Esophagus muscularis mucosa (tissue), 4 donors: Measurements from ENCODE around the gene ARAP3. TPM values are rescaled to one million over a fixed set of nuclear protein-coding genes. Genes with fewer than 3 reads are reported as not detected.

Experiments
- DNase-seq: peaks from one replicate; pipeline ENCODE4 v3.0.0-alpha.2; 2017; ENCODE audit errors: extremely low spot score
- H3K27ac ChIP-seq, 4 donors: fragments of 200-600 bp; sonication (generic); replicated peaks in 1 of 4; 1 replicate in 3 of 4; 2 replicates in 1 of 4; pipeline ENCODE4 v1.5.1; 2016 to 2019; ENCODE audit warnings: mild to moderate bottlenecking in 1 of 4
- H3K27me3 ChIP-seq, 4 donors: fragments of 200-600 bp; sonication (generic); one replicate each; pipeline versions ENCODE4 v1.5.1 to v1.6.0; 2016 to 2019
- H3K36me3 ChIP-seq, 4 donors: fragments of 200-600 bp; sonication (generic); one replicate each; pipeline ENCODE4 v1.5.1; 2016 to 2019
- H3K4me1 ChIP-seq, 4 donors: fragments of 200-600 bp; sonication (generic); one replicate each; pipeline ENCODE4 v1.5.1; 2016 to 2019
- H3K4me3 ChIP-seq, 4 donors: fragments of 200-600 bp; sonication (generic); 1 replicate in 2 of 4; 2 replicates in 2 of 4; pipeline ENCODE4 v1.5.1; 2016 to 2019; ENCODE audit warnings: mild to moderate bottlenecking in 4 of 4, moderate library complexity in 1 of 4
- H3K9me3 ChIP-seq, 4 donors: fragments of 200-600 bp; sonication (generic); 1 replicate in 3 of 4; 2 replicates in 1 of 4; pipeline ENCODE4 v1.5.1; 2016 to 2019
- CTCF ChIP-seq, 3 experiments: fragments of 200-600 bp in 2 of 3; fragments of 450-650 bp in 1 of 3; sonication (generic) in 2 of 3; IDR thresholded peaks; one replicate each; pipeline ENCODE4 v1.5.1; 2017 to 2019; ENCODE audit warnings: antibody characterized with exemption in 3 of 3, mild to moderate bottlenecking in 2 of 3, moderate library complexity in 1 of 3
- EP300 ChIP-seq: sonication (generic); formaldehyde crosslinking; IDR thresholded peaks from one replicate; pipeline ENCODE4 v1.6.1; 2017; ENCODE audit warnings: antibody characterized with exemption
- POLR2A ChIP-seq: fragments of 450-650 bp; IDR thresholded peaks from one replicate; pipeline ENCODE4 v1.6.1; 2017; ENCODE audit warnings: antibody characterized with exemption, moderate library complexity, mild to moderate bottlenecking, low read depth
- POLR2AphosphoS5 ChIP-seq, 2 donors: sonication (generic); formaldehyde crosslinking; IDR thresholded peaks; one replicate each; pipeline ENCODE4 v1.6.1; 2017; ENCODE audit warnings: antibody characterized with exemption in 2 of 2
- WGBS: methylation state at CpG from one replicate; pipeline ENCODE4 v1.1.5; 2018; 5-methylcytosine and 5-hydroxymethylcytosine counted together
- intact Hi-C: fragments of 100-400 bp; cut with DNase I; formaldehyde crosslinking; loops from one replicate; pipeline ENCODE4 v1.15.1; 2023
- total RNA-seq, 4 donors: library from RNA; depleted of rRNA; stranded (reverse); fragments of >200 nt; gene quantifications; one replicate each; pipeline versions ENCODE4 v1.1.0 to v1.2.1, GENCODE V29; 2016

The ARAP3 gene
- total RNA-seq, 4 donors from 2014 or later, result 4.1 to 9.2 (median 7.6) TPM

DNA sequence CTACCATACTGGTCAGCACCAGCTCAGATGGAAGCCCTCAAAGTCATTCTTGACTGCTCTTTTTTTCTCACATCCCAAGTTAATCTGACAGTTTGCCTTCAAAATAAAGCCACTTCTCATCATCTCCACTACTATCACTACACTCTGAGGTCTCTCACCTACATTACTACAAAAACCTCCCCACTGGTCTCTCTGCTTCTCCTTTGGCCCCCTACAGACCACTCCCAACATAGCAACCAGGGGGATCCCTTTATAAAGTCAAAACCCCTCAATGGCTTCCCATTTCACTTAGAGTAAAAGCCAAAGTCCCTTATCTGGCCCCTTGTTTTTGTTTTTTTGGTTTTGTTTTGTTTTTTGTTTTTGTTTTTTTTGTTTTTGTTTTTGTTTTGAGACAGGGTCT, 4.6 kb downstream of the ARAP3 start:
- TF ChIP-seq EP300 (no peak), CTCF (IDR thresholded peaks at IDR 0.05) (no peak)
- Histone ChIP-seq H3K36me3 (peaks cover 0 to 26% (median 3%) of the 10 kb centered on the region in 4 donors), H3K9me3 (no peaks in the 10 kb centered on the region), H3K4me1 (peaks cover 3 to 30% (median 28%) of the 10 kb centered on the region in 4 donors), H3K27ac (no peak overlapping the region), H3K27me3 (peaks cover 0 to 12% (median 0%) of the 10 kb centered on the region in 4 donors), H3K4me3 (no peak overlapping the region)
- intact Hi-C loops, result no loop called here
- no peak for DNase-seq

- H3K9me3 ChIP-seq, result no peaks in the 10 kb centered on the region
- 88% methylated on average over 4 of the region's 4 CpGs for WGBS
Observed at GRCh38 chr5:141675672-141676071, 6.4 kb downstream of the ARAP3 start.

GRCh38 chr5:141674747-141675146, 7.3 kb downstream of the ARAP3 start:
- intact Hi-C loops, result no loop called here
- peaks cover 0 to 6% (median 2%) of the 10 kb centered on the region in 4 donors for H3K4me1 ChIP-seq
- DNase-seq, result no peak
- no peak overlapping the region for H3K4me3 ChIP-seq
- peaks cover 0 to 3% (median 0%) of the 10 kb centered on the region in 4 donors for H3K27me3 ChIP-seq
- TF ChIP-seq CTCF (IDR thresholded peaks at IDR 0.05), result no peak
- no peak for TF ChIP-seq POLR2AphosphoS5 (IDR thresholded peaks at IDR 0.05)
- TF ChIP-seq EP300, result no peak
- TF ChIP-seq POLR2A, result no peak
- no peak overlapping the region for H3K27ac ChIP-seq
- 69% methylated on average over 5 of the region's 5 CpGs for WGBS
- H3K36me3 ChIP-seq, result peaks cover 0 to 50% (median 11%) of the 10 kb centered on the region in 4 donors
- H3K9me3 ChIP-seq, result no peaks in the 10 kb centered on the region

More at GRCh38 chr5:141675672-141676071, 6.4 kb downstream of the ARAP3 start:
- H3K27ac ChIP-seq, result no peak overlapping the region
- intact Hi-C loops, result no loop called here
- peaks cover 0 to 8% (median 0%) of the 10 kb centered on the region in 4 donors for H3K27me3 ChIP-seq
- TF ChIP-seq EP300 (no peak), POLR2A (no peak), POLR2AphosphoS5 (IDR thresholded peaks at IDR 0.05) (no peak), CTCF (IDR thresholded peaks at IDR 0.05) (no peak)
- H3K4me1 ChIP-seq, result peaks cover 0 to 13% (median 11%) of the 10 kb centered on the region in 4 donors
- H3K4me3 ChIP-seq, result no peak overlapping the region
- peaks cover 0 to 43% (median 11%) of the 10 kb centered on the region in 4 donors for H3K36me3 ChIP-seq
- no peak for DNase-seq

GRCh38 chr5:141672841-141673813, 8.9 kb downstream of the ARAP3 start:
- Histone ChIP-seq H3K4me3 (no peak overlapping the region), H3K9me3 (no peaks in the 10 kb centered on the region), H3K4me1 (no peaks in the 10 kb centered on the region), H3K36me3 (peaks cover 0 to 57% (median 15%) of the 10 kb centered on the region in 4 donors), H3K27ac (no peak overlapping the region), H3K27me3 (no peaks in the 10 kb centered on the region)
- intact Hi-C loops, result no loop called here
- DNase-seq, result no peak
- 85% methylated on average over 16 of the region's 19 CpGs for WGBS
- TF ChIP-seq POLR2AphosphoS5 (IDR thresholded peaks at IDR 0.05), result no peak
- TF ChIP-seq CTCF (IDR thresholded peaks at IDR 0.05), result no peak
- no peak for TF ChIP-seq EP300
- TF ChIP-seq POLR2A, result no peak
